MM.1S (cell line): Measurements from ENCODE around the gene ANXA8.

Experiments used
- EZH2 ChIP-seq: fragments of 300-600 bp; sonication (generic); optimal IDR thresholded peaks from 2 replicates; pipeline ENCODE3; 2017; ENCODE audit warnings: low read depth, mild to moderate bottlenecking, antibody characterized with exemption, low read length, mixed read lengths
- TF ChIP-seq, protein P1 (sequence below): fragments of 300-600 bp; sonication (generic); IDR thresholded peaks from 2 replicates; pipeline ENCODE4 v1.5.1; 2016; ENCODE audit warnings: antibody characterized with exemption, low read length, mixed read lengths

DNA sequence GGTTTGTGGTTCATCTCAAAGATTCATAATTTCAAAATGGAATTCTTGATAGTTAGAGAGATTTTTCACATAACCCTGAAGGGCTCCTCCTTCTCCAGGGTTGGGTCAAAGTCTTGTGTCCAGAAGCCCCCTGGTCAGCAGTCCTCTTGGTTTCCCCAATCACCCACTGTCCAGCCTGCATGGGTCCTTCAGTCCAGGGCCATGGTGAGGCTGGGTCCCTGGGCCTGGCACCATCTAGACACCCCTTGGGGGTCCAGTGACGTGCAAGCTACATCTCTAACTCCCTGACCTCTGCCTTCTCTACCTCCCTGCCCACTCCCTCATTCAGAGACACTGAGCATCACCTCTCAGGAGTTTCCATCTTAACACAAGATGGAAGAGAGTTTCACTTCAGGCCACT lies 26.1 kb downstream of the ANXA8 start:
- no peak for TF ChIP-seq EZH2
- TF ChIP-seq, protein P1, sequence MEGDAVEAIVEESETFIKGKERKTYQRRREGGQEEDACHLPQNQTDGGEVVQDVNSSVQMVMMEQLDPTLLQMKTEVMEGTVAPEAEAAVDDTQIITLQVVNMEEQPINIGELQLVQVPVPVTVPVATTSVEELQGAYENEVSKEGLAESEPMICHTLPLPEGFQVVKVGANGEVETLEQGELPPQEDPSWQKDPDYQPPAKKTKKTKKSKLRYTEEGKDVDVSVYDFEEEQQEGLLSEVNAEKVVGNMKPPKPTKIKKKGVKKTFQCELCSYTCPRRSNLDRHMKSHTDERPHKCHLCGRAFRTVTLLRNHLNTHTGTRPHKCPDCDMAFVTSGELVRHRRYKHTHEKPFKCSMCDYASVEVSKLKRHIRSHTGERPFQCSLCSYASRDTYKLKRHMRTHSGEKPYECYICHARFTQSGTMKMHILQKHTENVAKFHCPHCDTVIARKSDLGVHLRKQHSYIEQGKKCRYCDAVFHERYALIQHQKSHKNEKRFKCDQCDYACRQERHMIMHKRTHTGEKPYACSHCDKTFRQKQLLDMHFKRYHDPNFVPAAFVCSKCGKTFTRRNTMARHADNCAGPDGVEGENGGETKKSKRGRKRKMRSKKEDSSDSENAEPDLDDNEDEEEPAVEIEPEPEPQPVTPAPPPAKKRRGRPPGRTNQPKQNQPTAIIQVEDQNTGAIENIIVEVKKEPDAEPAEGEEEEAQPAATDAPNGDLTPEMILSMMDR: no peak
